ENCODE results near the gene TTC28. TPM values are rescaled to one million over a fixed set of nuclear protein-coding genes. Genes with fewer than 3 reads are reported as not detected.
"Not testable (repeated sequence)": the region's sequence is repeated elsewhere in the genome, so short reads cannot be mapped to it uniquely, and the experiment has no call there.

Gene TTC28
- total RNA-seq, 1 donor from 2014 or later = 14.9 TPM

- no peak for DNase-seq (ENCODE audit: low read depth in 2 of 2)
Measured at GRCh38 chr22:28366856-28367255, 312.8 kb downstream of the TTC28 start.

- no peak for DNase-seq (ENCODE audit: low read depth in 2 of 2)
Measured at GRCh38 chr22:28365371-28365770, 314.3 kb downstream of the TTC28 start.

- DNase-seq (ENCODE audit: low read depth in 2 of 2) = not testable (repeated sequence)
Measured at GRCh38 chr22:28364105-28364504, 315.5 kb downstream of the TTC28 start.

- DNase-seq (ENCODE audit: low read depth in 2 of 2) = no peak
Measured at GRCh38 chr22:28360939-28361338, 318.7 kb downstream of the TTC28 start.

- DNase-seq (ENCODE audit: low read depth in 2 of 2) = no peak
Measured at GRCh38 chr22:28358312-28358711, 321.3 kb downstream of the TTC28 start.

GRCh38 chr22:28357193-28357592, 322.4 kb downstream of the TTC28 start:
- DNase-seq (ENCODE audit: low read depth in 2 of 2) = no peak

GRCh38 chr22:28351476-28351875, 328.2 kb downstream of the TTC28 start:
- DNase-seq (ENCODE audit: low read depth in 2 of 2) = no peak

GRCh38 chr22:28348613-28349609, 330.7 kb downstream of the TTC28 start:
- DNase-seq (ENCODE audit: low read depth in 2 of 2) = no peak

- no peak for DNase-seq (ENCODE audit: low read depth in 2 of 2)
Measured at GRCh38 chr22:28346308-28346707, 333.3 kb downstream of the TTC28 start.

GRCh38 chr22:28344918-28345703, 334.5 kb downstream of the TTC28 start:
- no peak for DNase-seq (ENCODE audit: low read depth in 2 of 2)

GRCh38 chr22:28341001-28341400, 338.6 kb downstream of the TTC28 start:
- peak in 1 of 2 donors; percentile 57 for DNase-seq (ENCODE audit: low read depth in 2 of 2)

- DNase-seq (ENCODE audit: low read depth in 2 of 2) = no peak
Measured at GRCh38 chr22:28333088-28333487, 346.6 kb downstream of the TTC28 start.

GRCh38 chr22:28332410-28332809, 347.2 kb downstream of the TTC28 start:
- no peak for DNase-seq (ENCODE audit: low read depth in 2 of 2)

GRCh38 chr22:28331695-28332094, 347.9 kb downstream of the TTC28 start:
- no peak for DNase-seq (ENCODE audit: low read depth in 2 of 2)

- peak; percentile 39 to 67 for DNase-seq (ENCODE audit: low read depth in 2 of 2)
Measured at GRCh38 chr22:28329186-28330073, 350.2 kb downstream of the TTC28 start.

- no peak for DNase-seq (ENCODE audit: low read depth in 2 of 2)
Measured at GRCh38 chr22:28328756-28329155, 350.9 kb downstream of the TTC28 start.

GRCh38 chr22:28316014-28316413, 363.6 kb downstream of the TTC28 start:
- no peak for DNase-seq (ENCODE audit: low read depth in 2 of 2)

GRCh38 chr22:28314959-28315358, 364.7 kb downstream of the TTC28 start:
- no peak for DNase-seq (ENCODE audit: low read depth in 2 of 2)

GRCh38 chr22:28310299-28310698, 369.3 kb downstream of the TTC28 start:
- DNase-seq (ENCODE audit: low read depth in 2 of 2) = no peak

- no peak for DNase-seq (ENCODE audit: low read depth in 2 of 2)
Measured at GRCh38 chr22:28299753-28300152, 379.9 kb downstream of the TTC28 start.

GRCh38 chr22:28299309-28299708, 380.3 kb downstream of the TTC28 start:
- no peak for DNase-seq (ENCODE audit: low read depth in 2 of 2)
